ENCODE results near the gene UGT1A5. TPM values are rescaled to one million over a fixed set of nuclear protein-coding genes. Genes with fewer than 3 reads are reported as not detected.

The UGT1A5 gene
- total and polyA plus RNA-seq, 2 of the 8 experiments (the other 6 are each of a cell fraction or from before 2014, with no cell fraction given): not detected

DNA sequence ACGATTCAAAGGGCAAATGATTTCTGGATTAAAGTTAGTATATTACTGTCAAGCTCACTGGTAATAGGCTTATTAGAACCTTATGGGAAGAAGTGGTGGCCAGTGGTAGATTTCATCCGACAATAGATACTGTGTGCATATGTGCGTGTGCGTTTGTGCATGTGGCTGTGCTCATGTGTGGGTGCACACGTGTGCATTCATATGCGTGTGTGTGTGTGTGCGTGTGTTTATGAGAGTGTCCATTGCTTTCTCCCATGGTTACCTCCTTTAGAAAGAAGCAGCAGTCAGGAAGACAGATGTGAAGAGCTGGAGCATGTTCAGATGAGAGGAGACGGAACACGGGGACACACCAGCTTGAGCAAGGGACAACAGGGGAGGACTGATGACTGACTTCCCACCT lies 56.6 kb downstream of the UGT1A5 start (continued):
- TF ChIP-seq, protein P1, sequence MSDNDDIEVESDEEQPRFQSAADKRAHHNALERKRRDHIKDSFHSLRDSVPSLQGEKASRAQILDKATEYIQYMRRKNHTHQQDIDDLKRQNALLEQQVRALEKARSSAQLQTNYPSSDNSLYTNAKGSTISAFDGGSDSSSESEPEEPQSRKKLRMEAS (IDR thresholded peaks at IDR 0.05): no peak
- TF ChIP-seq GTF2F1 (IDR thresholded peaks at IDR 0.05; ENCODE audit: borderline replicate concordance, low read depth, low read length): no peak
- TF ChIP-seq CEBPB (IDR thresholded peaks at IDR 0.05; ENCODE audit: low read depth, low read length): no peak
- no peak for TF ChIP-seq MAFK (IDR thresholded peaks at IDR 0.05; ENCODE audit: low read depth, low read length)
- TF ChIP-seq CREB1 (IDR thresholded peaks at IDR 0.05): no peak
- TF ChIP-seq CHD2 (IDR thresholded peaks at IDR 0.05; ENCODE audit: low read length): no peak

All from H1 (cell line).